ENCODE measurements around the gene CDCA4. TPM values are rescaled to one million over a fixed set of nuclear protein-coding genes. Genes with fewer than 3 reads are reported as not detected.
"Not testable (repeated sequence)": the region's sequence is repeated elsewhere in the genome, so short reads cannot be mapped to it uniquely, and the experiment has no call there.

CDCA4 gene
- total RNA-seq (2014; rRNA removed; shearing (Covaris generic)) = 32.5 and 40.5 TPM in 2 replicates

DNA sequence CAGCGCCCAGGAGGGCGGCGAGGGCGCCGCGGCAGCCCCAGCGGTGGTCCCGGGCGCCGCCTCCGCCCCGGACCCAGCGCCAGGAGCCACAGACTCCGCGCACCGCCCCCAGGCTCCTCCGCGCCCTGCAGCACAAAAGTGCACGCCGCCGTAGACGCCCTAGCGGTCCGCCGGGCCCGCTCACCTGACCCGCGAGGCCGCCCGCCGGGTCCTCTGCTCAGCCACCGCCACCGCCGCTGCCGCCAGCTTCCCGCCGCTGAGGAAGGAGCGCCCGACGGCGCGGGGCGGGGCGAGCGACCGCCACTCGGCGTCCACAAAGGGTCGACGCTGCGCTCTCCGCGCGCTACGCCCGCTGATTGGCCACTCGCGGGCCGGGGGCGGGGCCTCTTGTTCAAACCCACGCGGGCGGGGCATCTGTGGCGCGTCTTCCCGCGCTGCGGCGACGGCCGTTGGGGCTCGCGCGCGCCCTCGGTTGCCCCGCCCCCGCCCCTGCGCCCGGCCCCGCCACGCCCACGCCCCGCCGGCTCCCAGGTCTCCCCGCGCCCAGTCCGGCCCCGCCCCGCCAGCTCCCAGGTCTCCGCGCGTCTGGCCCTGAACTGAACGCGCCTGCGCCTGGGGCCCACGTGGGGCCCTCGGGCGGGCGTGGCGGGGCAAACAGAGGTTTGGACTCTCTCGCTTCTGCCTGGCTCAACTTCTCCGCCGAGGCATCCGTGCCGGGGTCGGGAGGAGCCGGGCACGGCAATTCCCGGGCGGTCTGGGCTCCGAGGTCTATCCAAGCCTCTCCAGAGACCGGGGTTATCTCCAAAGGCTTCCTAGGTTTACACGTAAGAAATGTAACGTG lies at the start of gene CDCA4:
Gene CDCA4 (minus strand): TSS at position 269 of the 841 bp plus-strand sequence. CDS start 9,154 bp downstream, outside the sequence.
- peak; percentile 91 for DNase-seq (ENCODE audit: low read depth)

DNA sequence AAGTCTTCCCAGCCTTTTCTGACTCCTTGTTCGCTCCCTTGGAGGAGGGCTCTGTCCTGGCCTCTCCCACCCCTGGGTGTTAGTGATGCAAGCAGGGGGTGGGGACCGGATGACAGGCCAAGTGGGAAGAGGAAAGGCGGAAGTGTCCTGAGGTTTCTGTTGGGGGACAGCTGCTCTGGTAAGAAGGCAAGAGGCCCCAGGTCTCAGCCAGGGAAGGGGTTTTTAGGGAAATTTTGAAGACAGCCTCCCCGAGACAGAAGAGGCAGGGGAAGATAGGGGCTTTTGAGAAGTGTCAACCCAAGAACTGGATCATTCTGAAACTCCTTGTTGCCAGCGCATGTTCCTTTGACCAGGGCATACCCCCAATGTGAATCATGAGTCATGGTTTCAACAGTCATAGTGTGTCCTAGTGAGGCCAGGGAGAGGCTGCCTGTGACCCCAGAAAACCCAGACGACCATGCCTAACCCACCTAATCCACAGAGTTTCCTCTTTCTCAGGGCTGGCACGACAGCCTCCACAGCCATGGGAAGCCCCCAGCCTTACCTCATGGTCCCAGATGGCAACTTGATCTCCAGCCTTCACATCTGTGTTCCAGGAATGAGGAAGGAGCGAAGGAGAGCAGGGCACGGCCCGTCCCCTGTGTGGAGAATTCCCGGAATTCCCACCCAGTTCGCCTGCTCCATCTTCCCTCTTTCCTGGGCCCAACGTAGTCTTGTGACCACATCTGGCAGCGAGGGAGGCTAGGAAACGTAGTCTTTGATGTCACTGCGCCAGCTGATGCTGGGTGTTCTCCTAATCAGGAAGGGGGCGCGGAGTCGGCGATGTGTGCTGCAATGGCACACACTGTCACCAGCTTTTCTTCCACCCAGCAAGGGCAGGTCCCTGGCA lies 49.2 kb upstream of the CDCA4 start:
- DNase-seq (ENCODE audit: low read depth) = no peak

DNA sequence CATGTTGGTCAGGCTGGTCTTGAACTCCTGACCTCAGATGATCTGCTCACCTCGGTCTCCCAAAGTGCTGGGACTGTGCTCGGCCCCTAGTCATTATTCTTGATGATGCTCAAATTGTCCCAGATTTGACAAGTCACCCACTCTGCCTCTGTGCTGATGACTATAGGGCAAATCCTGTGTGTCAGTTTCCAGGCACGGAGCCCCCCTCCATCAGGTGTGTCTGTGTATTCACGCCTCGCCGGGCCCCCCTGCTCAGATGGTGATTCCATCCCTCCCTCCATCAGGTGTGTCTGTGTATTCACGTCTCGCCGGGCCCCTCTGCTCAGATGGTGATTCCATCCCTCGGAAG lies 48.6 kb upstream of the CDCA4 start:
- no peak for DNase-seq (ENCODE audit: low read depth)

DNA sequence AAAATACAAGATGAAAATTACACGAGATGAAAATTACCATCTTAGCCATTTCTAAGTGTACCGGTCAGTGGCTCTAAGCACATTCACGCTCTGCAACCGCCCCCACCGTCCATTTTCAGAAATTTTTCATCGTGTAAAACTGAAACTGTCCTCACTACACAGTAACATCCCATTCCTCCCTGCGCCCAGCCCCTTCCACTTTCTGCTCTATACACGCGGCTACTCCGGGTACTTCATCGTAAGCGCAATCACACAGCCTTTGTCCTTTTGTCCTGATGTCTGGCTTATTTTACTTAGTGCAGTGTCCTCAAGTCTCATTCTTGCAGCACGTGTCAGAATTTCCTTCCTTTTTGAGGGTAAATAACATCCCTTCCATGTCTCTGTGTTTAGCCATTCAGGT lies 47.9 kb upstream of the CDCA4 start:
- no peak for DNase-seq (ENCODE audit: low read depth)

DNA sequence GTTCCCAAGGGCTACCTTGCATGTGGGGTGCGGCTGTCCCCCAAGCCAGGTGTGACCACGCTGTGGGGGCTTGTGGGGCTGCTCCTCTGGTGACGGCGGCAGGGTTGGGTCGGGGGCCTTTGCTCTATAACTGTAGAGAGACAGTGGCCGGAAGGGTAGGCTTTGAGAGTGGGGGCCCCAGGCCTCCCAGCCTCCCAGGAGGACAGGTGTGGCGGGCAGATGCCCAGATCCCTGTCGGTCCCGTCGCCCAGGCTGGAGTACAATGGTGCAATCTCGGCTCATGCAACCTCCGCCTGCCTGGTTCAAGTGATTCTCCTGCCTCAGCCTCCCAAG lies 47.1 kb upstream of the CDCA4 start:
- DNase-seq (ENCODE audit: low read depth) = no peak

DNA sequence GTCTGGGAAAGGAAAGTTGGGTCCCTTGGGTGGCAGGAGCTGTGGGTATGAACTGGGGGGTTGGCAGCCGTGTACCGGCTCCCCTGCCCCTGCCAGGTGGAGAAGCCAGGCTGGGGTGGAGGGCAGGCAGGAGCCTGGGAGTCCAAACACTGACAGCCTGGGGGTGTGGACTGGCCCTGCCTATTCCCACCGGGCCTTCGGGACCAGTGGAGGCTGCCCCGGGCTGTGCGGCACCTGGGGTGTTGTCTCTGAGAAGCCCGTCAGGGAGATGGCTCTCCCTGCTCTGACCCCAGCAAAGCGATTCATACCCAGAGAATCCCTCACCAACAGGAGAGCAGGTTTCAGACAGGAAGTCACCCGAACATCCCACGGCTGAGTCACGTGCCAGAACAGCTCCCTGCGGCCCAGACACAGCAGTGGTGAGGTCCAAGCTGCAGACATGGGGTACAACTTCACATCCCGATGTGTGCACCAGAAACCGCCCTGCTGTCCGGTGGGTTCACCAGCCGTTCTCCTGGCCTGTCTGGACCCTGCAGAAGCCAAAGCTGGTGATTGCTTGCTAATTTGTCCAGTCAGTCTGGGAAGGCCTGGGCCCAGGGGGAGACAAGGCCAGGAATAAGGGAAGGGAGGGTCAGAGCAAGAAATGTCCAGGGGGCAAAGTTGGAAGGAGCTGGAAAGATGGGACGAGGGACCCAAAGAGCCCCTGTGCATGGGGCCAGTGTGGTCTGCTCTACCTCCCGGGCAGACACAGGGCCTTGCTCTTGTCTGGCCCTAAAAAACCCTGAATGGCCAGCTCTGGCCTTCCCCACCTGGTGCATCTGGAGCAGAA lies 46.5 kb upstream of the CDCA4 start:
- peak; percentile 46 for DNase-seq (ENCODE audit: low read depth)

DNA sequence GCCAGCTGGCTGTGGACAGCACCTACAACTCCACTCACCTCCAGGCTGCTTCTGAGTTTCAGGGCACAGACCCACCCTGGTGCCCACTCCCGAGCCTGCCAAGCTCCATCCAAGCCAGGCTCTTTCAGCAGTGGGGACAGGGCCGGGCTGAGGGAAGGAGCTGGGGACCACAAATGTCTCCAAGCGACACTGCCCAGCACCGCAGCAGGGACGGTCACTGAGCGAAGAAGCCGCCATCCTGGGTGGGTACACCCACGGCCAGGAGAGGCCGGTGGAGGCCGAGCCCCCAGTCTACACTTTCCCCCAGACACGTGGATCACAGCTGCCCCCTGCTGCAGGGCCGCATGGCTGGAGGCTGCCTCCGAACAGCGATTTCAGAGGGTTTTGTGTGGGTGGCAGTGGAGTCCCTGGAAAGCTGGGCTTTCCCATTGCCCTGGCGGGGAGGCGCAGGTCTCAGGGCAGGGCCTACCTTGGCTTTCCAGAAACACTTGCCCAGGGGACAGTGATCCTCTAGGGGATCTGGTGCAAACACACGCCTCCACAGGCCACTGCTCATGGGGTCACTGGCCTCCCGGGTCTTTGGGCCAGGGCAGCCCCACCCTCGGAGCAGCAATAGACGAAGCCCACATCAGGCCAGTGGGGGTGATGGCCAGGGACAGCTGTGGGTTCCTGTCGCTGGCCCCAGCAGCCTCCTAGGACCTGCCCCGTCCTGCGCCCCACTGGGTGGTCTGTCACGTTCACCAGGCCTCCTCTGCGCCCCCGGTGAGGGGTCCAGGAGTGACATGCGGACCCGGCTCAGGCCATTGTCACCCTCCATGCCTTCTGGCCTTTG lies 45.6 kb upstream of the CDCA4 start:
- no peak for DNase-seq (ENCODE audit: low read depth)

DNA sequence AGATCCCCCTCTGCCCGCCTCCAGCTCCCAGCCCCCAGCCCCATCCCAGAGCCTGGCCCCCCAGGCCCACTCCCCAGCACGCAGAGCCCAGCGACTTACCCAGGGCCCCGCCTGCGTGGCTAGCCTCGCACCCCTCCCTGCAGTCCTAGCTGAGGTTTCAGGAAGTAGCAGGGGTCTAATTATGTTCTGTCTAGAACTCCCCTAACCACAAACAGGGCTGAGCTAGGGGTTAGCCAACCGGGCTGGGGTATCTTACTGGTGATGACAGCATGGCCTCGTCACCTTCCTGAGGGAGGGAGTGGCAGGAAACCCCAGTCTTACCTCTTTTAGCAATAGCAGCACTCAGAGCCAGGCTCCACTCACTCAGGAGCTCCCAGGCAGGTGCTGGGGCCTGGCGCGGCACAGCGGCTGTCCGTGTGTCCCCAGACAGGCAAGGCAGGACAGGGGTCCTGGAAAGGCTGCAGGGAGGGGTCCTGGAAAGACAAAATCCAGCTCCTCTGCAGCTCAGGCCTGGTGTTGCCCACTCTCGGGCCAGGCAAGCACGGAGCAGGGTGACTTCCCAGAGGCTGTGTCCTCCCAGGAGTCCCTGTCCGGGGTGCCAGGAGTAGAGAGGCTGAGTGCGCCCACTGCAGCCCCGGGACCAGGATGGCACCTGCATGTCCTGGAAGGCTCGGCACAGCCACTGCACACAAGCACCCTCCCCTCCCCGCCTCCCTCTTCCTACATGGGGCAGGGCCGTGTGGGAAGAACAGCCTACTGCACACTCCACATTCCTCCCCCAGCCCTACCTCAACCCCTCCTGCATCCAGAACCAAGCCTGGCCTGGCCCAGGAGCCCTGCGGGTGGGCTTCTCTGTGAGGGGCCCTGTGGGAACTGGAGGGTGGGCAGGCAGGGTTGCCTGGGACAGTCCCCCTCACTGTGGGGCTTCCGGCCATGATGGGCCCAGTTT lies 44.7 kb upstream of the CDCA4 start, which contains the start of gene GPR132:
Gene GPR132 (minus strand): TSS at position 151 of the 949 bp plus-strand sequence. CDS start 10,010 bp downstream, outside the sequence.
- no peak for DNase-seq (ENCODE audit: low read depth)

DNA sequence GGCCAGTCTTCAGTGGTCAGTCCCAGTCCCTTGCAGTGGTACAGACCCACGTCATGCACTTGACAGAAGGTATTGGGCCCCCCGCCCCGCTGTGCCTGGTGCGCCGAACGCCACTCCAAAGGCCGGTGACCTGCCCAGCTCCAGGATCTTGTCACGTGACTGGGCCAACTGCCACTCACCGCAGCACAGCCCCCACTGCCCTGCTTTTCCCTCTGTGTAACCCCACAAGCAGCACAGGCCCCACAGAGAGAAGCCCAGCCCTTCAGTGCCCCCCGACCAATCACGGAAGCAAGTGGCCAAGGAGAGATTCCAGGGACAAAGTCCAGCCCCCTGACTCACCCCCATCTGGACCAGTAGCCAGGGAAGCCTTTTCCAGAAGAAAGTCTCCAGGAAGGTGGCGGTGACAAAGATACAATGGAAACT lies 43.8 kb upstream of the CDCA4 start:
- DNase-seq (ENCODE audit: low read depth) = peak; percentile 27

DNA sequence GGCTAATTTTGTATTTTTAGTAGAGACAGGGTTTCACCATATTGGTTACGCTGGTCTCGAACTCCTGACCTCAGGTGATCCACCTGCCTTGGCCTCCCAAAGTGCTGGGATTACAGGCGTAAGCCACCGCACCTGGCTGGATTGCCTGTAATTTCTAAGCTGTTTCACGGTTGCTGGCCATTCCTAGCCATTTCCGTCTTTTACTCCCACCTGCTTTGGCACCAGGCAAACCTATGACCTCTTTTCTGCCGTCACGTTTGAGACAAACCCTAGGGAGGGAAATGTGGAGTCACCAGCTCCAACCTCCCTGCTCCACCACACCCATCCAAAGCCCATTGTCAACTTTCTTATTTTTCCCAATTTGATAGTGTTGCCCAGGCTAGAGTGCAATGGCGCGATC lies 43.1 kb upstream of the CDCA4 start:
- no peak for DNase-seq (ENCODE audit: low read depth)

DNA sequence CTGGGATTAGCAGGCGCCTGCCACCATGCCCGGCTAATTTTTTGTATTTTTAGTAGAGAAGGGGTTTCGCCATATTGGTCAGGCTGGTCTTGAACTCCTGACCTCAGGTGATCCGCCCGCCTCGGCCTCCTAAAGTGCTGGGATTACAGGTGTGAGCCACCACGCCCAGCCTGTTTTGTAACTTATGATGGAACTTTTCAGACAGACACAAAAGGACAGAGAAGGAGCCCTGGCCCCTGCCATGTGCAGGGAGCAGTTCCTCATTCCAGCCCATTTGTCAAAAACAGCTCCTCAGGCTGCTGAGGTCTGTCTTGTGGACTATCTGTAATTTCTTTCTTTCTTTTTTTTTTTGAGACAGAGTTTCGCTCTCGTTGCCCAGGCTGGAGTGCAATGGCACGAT lies 42.6 kb upstream of the CDCA4 start:
- not testable (repeated sequence) for DNase-seq (ENCODE audit: low read depth)

DNA sequence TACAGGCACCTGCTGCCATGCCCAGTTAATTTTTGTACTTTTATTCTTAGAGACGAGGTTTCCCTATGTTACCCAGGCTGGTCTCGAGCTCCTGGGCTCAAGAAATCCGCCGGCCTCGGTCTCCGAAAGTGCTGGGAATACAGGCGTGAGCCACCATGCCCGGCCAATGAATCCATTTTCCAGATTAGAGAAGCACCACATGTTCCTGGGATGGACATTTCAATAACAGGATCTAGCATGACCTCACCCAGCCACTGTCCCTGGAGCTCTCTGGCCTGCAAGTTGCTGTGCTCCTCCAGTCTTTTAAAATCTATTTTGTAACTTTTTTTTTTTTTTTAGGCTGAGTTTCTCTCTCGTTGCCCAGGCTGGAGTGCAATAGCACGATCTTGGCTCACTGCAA lies 42.2 kb upstream of the CDCA4 start:
- DNase-seq (ENCODE audit: low read depth) = no peak

DNA sequence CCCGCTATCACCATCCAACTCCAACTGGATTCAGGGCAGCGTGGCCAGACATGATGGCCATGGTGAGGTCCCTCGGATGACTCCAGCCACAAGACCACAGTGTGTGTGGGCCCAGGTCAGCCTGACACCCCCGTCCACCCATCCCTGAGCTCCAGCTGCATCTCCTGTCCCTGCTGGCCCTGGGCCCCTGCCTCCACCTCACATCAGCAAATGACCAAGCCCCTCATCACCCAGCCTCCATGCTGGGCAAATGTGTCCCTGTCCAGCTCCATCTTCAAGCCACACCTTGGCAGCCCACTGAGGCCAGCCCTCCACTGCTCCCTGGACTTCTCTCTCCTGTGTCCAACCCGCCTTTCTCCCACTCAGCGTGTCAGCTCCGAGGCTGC lies 41.2 kb upstream of the CDCA4 start:
- no peak for DNase-seq (ENCODE audit: low read depth)

DNA sequence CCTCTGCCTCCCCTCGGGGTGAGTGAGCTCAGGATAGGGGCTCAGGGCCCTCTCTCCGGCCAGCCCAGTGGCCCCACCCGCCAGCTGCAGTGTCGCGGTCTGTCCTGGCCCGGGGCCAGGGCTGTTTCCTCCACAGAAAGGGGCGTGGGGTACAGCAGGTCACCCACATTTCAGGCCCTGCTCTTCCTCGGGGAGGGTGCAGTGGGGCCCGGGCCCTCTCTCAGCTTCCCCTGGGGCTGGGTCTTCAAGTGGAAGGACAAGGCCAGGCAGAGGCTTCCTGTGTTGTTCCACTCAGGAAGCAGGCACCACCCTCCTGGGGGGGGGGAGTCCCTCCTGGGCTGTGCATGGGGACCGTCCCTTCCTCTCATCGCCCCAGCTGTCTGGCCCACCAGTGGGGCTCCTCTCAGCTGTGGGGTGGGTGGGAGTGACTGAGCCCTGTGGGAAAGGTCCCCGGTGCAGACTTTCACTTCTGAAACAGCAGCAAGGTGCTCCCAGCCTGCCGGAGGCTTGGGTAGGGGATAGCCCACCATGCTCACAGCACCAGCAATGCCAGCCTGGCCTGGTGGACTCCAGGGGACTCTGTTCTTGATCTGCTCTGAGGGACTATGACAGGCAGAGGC lies 40.7 kb upstream of the CDCA4 start:
- no peak for DNase-seq (ENCODE audit: low read depth)

DNA sequence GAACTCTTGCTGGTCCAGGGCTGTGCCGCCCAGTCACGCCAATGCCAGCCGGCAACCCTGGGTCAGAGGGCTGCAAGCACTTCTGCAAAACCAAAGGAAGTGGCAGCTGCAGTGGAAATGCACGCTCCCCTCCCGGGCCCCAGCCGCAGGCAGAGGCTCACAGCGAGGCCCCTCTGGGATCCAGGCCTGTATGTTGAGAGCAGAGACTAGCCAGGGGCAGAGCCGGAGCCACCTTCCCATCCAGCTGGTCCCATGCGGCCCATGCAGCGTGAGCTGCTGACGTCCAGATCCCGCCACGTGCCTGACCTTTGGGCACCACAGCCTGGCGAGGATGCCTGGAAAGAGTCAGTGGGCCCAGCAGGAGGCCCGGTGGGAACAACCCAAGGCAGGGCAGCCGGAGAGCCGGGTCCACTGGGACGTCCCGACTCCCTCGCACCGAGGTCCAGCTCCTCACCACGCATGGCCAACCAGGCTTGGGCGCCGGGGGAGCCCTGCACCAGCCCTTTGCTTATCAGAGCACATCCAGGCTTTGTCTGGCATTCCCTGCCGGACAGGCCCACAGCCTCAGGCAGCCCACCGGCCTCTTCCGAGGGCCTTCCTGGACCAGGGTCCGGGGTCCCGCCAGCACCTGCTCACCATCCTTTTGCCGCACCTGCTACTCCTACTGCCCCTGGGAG lies 40.0 kb upstream of the CDCA4 start:
- no peak for DNase-seq (ENCODE audit: low read depth)

DNA sequence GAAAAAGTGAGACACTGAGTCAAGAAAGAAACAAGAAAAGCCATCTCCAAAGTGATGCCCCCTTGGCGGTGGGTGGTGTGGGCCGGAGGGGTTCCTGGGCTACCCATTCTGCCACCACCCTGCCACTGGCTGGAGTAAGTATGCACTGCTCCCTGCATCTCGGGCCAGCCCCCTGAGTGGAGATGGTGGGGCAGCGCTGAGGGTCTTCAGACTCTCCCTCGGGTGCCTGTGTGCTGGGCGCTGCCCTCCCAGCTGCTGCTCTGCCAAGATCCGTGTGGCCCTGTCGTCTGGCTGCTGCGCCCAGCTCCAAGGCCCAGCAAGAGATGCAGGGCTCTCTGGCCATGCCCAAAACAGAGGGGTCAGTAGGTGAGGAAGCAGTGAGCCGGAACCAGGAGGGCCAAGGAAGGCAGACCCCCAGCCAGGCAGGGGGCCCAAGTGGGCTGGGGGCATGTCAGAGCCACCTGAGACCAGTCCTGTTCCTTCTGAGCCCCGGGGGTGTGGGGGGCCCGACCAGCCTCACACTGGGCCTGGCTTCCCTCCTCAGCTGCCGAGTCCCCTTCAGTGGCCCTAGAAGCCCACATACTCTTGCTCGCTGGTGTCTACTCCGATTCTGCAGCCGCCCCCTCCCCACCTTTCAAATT lies 39.2 kb upstream of the CDCA4 start:
- DNase-seq (ENCODE audit: low read depth) = no peak

DNA sequence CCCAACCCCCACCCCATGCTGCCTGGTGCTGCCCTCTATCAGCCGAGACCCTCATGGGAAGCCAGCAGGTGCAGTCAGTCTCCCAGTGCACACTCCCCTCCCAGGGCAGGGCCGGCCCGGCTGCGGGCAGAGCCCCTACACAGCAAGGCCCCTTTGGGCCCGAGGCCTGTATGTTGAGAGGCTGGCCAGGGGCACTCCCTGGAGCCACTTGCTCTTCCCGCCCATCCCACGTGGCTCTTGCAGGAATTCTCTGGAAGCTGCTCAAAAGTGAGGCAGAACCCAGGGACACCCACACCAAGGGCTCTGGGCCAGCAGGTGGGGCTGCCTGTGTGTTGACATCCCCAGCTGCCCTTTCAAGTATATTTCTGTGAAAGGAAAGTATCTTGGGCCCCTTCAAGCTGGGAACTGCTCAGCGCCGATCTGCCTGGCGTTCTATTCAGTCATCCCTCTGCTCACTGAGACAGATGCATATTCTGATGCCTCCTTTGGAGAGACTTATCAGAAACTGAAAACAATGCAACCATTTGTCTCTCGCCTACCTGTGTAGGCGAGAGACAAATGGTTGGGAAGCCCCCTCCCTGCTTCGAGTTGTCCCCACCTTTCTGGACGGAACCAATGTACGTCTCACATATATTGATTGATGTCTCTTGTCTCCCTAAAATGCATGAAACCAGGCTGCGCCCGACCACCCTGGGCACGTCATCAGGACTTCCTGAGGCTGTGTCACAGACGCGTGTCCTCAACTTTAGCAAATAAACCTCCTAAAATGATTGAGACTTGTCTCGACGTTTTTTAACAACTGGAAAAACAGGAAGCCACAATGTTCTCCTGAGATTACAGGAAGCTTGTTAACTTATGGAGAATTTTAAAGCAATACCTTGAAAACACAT lies 38.4 kb upstream of the CDCA4 start:
- DNase-seq (ENCODE audit: low read depth) = no peak
